Type B pancreatic cell (in vitro differentiated cells): ENCODE measurements around the gene ZNFX1. TPM values are rescaled to one million over a fixed set of nuclear protein-coding genes. Genes with fewer than 3 reads are reported as not detected.
A peak's percentile ranks its signal among the peaks of the same experiment; 100 is the strongest.
"Not testable (repeated sequence)": the region's sequence is repeated elsewhere in the genome, so short reads cannot be mapped to it uniquely, and the experiment has no call there.

ENCODE experiments used
- DNase-seq: peaks from one replicate; pipeline ENCODE4 v3.0.0; 2021; ENCODE audit warnings: mixed read lengths; ENCODE audit not compliant: unreplicated experiment; ENCODE audit errors: extremely low spot score
- H3K27ac Mint-ChIP-seq: 2 replicates; pipeline ENCODE4 v1.8.0; 2021; ENCODE audit warnings: mild to moderate bottlenecking, mixed read lengths
- H3K27me3 Mint-ChIP-seq: 2 replicates; pipeline ENCODE4 v1.8.0; 2021; ENCODE audit warnings: mixed read lengths
- H3K36me3 Mint-ChIP-seq: 2 replicates; pipeline ENCODE4 v1.8.0; 2021; ENCODE audit warnings: mixed read lengths
- H3K4me1 Mint-ChIP-seq: one replicate; pipeline ENCODE4 v1.8.0; 2021; ENCODE audit warnings: mixed read lengths; ENCODE audit not compliant: unreplicated experiment
- H3K4me3 Mint-ChIP-seq: 2 replicates; pipeline ENCODE4 v1.8.0; 2021; ENCODE audit warnings: mild to moderate bottlenecking, mixed read lengths
- H3K9me3 Mint-ChIP-seq: 2 replicates; pipeline ENCODE4 v1.8.0; 2021; ENCODE audit warnings: mixed read lengths
- total RNA-seq: library from RNA; stranded (reverse); gene quantifications from 2 replicates; pipeline ENCODE4 v1.2.1, GENCODE V29; 2021; ENCODE audit warnings: low replicate concordance
- TF ChIP-seq, protein P1 (sequence below): fragments of 200-600 bp; sonication (generic); conservative IDR thresholded peaks from 2 replicates; pipeline ENCODE4 v1.5.0; 2021; ENCODE audit warnings: antibody characterized with exemption, mild to moderate bottlenecking

Gene ZNFX1
- total RNA-seq, 1 donor from 2014 or later, result 14.1 TPM

DNA sequence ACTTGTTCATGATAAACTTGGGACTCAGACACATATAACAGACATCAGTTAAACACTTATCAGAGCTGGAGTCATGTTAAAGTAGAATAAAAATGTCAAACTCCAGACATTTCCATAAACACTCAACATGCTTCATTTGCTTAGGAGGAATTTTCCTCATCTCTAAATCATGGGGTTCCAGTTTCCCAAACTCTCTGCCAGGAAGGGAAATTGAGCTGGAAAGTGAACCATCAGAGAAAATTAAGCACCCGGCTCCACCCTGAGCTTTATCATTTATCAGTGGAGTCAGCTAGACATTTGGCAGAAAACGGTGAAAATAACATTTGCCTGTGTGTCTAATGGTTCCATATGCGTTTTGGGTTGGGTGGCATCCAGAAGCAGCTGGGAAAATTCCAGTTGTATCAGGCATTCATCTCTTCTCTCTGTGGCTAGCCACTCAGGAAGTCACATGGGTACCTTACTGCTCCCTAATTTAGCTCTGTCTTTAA lies 25.3 kb upstream of the ZNFX1 start:
- no peaks in the 10 kb centered on the region for H3K36me3 Mint-ChIP-seq
- TF ChIP-seq, protein P1, sequence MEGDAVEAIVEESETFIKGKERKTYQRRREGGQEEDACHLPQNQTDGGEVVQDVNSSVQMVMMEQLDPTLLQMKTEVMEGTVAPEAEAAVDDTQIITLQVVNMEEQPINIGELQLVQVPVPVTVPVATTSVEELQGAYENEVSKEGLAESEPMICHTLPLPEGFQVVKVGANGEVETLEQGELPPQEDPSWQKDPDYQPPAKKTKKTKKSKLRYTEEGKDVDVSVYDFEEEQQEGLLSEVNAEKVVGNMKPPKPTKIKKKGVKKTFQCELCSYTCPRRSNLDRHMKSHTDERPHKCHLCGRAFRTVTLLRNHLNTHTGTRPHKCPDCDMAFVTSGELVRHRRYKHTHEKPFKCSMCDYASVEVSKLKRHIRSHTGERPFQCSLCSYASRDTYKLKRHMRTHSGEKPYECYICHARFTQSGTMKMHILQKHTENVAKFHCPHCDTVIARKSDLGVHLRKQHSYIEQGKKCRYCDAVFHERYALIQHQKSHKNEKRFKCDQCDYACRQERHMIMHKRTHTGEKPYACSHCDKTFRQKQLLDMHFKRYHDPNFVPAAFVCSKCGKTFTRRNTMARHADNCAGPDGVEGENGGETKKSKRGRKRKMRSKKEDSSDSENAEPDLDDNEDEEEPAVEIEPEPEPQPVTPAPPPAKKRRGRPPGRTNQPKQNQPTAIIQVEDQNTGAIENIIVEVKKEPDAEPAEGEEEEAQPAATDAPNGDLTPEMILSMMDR, result no peak
- H3K27ac Mint-ChIP-seq, result no peak overlapping the region
- no peak overlapping the region for H3K4me3 Mint-ChIP-seq
- H3K9me3 Mint-ChIP-seq, result no peaks in the 10 kb centered on the region
- H3K4me1 Mint-ChIP-seq, result no peaks in the 10 kb centered on the region
- no peaks in the 10 kb centered on the region for H3K27me3 Mint-ChIP-seq
- no peak for DNase-seq

DNA sequence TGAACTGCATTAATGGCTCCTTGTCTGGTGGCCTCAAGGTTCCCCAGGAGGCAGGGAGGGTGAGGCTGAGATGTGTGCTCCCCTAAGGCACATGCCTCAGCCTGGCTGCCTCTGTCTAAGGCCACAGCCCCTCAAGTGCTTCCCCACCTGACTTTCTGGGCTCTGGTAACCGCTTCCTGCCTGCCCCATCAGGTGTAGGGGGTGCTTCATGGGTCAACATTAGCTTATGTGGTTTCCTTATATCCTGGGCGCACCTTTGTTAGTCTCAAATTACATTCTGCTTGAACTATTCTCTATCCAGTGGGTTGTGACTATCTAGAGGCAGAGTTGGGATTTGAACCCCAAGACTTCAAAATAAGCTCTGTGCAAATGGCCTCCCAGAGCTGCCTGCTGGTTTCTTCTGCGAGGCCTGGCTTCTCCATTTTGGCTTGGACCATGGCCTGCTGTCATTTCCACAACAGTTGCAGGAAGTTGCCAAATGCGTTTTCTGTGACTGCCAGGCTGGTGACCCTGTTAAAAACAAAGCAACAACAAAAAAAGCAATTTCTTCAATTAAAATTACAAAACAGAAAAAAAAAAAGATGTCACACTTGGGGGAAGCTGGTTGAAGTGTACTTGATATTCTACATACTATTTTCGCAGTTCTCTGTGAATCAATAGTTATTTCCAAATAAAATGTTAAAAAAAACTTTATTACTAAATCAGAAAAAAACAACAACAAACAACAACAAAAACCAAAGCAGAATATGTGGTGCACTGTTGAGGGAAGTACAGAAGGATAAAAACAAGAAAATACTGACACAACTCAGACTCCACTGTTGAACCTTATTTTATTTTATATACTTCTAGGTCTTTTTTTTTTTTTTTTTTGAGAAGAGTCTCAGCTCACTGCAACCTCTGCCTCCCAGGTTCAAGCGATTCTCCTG lies 20.0 kb upstream of the ZNFX1 start:
- Mint-ChIP-seq H3K4me1 (no peaks in the 10 kb centered on the region), H3K36me3 (peaks cover 17% of the 10 kb centered on the region), H3K4me3 (no peak overlapping the region), H3K9me3 (no peaks in the 10 kb centered on the region), H3K27ac (no peak overlapping the region), H3K27me3 (no peaks in the 10 kb centered on the region)
- TF ChIP-seq, protein P1, result no peak
- DNase-seq, result no peak

DNA sequence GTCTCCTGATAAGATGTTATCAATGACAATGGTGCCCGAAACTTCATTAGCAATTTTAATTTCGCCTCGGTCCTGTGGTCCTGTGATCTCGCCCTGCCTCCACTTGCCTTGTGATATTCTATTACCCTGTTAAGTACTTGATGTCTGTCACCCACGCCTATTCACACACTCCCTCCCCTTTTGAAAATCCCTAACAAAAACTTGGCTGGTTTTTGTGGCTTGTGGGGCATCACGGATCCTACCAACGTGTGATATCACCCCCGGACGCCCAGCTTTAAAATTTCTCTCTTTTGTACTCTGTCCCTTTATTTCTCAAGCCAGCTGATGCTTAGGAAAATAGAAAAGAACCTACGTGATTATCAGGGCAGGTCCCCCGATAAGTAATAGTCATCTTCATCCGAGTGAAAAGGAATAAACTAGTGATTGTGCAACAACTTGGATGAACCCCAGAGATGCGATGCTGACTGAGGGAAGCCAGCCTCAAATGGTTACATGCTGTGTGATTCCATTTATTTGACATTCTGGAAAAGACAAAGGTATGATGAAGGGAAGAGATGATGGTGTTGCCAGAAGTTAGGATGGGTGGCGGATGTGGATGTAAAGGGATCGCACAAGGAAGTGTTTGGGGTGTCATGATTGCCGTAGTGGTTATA lies 16.3 kb upstream of the ZNFX1 start:
- H3K4me3 Mint-ChIP-seq, DNase-seq, H3K27ac Mint-ChIP-seq, H3K9me3 Mint-ChIP-seq, H3K4me1 Mint-ChIP-seq, H3K27me3 Mint-ChIP-seq: not testable (repeated sequence)
- H3K36me3 Mint-ChIP-seq, result peaks cover 44% of the 10 kb centered on the region

DNA sequence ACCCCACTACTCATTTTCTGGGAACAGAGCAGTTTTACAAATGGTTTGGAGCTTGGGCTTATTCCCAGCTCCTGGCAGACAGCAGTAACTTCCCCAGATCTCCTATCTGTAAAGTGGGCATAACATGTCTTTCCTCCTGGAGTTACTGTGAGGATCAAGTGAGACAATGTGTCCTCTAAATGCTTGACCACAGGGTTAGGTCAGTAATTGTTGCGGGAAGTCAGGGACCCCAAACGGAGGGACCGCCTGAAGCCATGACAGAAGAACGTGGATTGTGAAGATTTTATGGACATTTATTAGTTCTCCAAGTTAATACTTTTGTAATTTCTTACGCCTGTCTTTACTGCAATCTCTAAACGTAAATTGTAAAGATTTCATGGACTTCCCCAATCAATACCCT lies 15.3 kb upstream of the ZNFX1 start:
- Mint-ChIP-seq H3K27ac (no peak overlapping the region), H3K9me3 (peaks cover 5% of the 10 kb centered on the region), H3K27me3 (no peaks in the 10 kb centered on the region), H3K36me3 (peaks cover 54% of the 10 kb centered on the region), H3K4me3 (no peak overlapping the region), H3K4me1 (peaks cover 5% of the 10 kb centered on the region)
- no peak for DNase-seq
- TF ChIP-seq, protein P1, result no peak

DNA sequence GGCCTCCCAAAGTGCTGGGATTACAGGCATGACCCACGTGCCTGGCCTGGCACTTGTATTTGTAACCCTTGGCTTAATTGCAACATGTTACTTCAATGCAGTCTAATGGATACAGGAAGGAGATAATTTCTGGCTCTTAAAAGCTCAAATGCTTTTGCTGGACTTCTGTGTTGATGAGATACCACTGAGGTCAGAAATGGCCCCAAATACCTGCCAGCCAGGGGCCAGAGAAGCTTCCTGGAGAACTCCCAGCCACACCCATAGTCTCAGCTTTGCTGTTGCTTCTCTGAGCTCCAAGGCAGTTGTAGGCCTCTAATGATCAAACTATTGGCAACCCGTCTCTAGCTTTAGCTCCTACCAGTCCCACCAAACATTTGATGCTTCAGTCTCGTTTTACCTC lies 14.2 kb upstream of the ZNFX1 start:
- DNase-seq, result no peak
- Mint-ChIP-seq H3K4me1 (peaks cover 11% of the 10 kb centered on the region), H3K36me3 (peaks cover 62% of the 10 kb centered on the region), H3K9me3 (peaks cover 11% of the 10 kb centered on the region), H3K27me3 (no peaks in the 10 kb centered on the region), H3K4me3 (no peak overlapping the region), H3K27ac (no peak overlapping the region)
- TF ChIP-seq, protein P1, result no peak

DNA sequence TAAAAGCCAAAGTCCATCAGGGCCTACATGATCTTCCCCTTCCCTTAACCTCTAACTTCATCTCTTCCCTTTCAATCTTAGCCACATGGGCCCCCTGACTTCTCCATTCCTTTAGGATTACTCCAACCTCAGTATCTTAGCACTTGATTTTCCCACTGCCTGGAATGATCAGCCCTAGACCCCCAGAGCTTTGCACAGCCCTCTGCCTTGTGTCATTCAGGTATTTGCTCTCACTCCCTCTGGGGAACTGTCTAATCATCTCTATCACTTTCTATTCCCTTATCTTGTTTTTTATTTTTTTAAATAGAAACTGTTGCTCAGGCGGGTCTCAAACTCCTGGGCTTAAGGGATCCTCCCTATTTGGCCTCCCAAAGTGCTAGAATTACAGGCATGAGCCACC lies 13.3 kb upstream of the ZNFX1 start:
- Mint-ChIP-seq H3K4me1 (peaks cover 13% of the 10 kb centered on the region), H3K36me3 (peaks cover 70% of the 10 kb centered on the region), H3K9me3 (peaks cover 17% of the 10 kb centered on the region), H3K27ac (peak overlapping the region; percentile 86), H3K4me3 (peak overlapping the region; percentile 44), H3K27me3 (no peaks in the 10 kb centered on the region)
- TF ChIP-seq, protein P1, result no peak
- no peak for DNase-seq
